Measurements from ENCODE around the gene ZNF385B. TPM values are rescaled to one million over a fixed set of nuclear protein-coding genes. Genes with fewer than 3 reads are reported as not detected.

The ZNF385B gene
- total and polyA plus RNA-seq, 9 of the 15 experiments (the other 6 are each of a cell fraction or from before 2014, with no cell fraction given), result 0.50 TPM; not detected in 8

DNA sequence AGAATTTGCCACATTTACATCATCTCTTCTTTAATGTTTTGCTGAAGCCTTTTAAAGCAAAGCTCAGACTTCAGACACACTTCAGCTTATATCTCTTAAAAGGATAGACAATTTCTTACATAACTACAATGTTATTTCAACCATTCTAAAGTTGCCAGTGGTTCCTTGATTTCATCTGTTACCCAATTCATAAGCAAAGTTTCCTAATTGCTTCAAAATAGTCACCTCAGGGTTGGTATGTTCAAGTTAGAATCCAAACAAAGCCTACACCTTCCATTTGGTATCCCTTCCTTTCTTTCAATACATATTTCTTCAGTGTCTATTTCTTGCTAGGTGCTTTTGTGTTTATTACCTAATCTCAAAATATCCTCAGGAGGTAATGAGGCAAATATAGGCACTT is 60.6 kb downstream of the ZNF385B start:
- ATAC-seq (no peak), DNase-seq (ENCODE audit: extremely low read depth in 1 of 4, low spot score in 3 of 4) (no peak), FAIRE-seq (no peak)
- no peaks in the 10 kb centered on the region for H3K9me3 ChIP-seq (replicated peaks; ENCODE audit: control insufficient read depth, insufficient read depth, low read depth, low read length)
- no peaks in the 10 kb centered on the region for H3K27me3 ChIP-seq (ENCODE audit: control insufficient read depth in 2 of 2, insufficient read depth in 2 of 2, low read length in 2 of 2)
- no peak overlapping the region for H3K4me3 ChIP-seq
- in situ Hi-C loops (cut with MboI) (no loop called here), intact Hi-C loops (cut with micrococcal nuclease) (no loop called here)
- H3K9me1 ChIP-seq (ENCODE audit: control insufficient read depth, insufficient read depth, low read length), result no peaks in the 10 kb centered on the region
- H2AFZ ChIP-seq (ENCODE audit: low read depth, low read length), result no peak overlapping the region
- no TSS peak for BruUV-seq (replicated peaks)
- H4K20me1 ChIP-seq (replicated peaks; ENCODE audit: control insufficient read depth, insufficient read depth, low read length), result no peaks in the 10 kb centered on the region
- no peaks in the 10 kb centered on the region for H3K79me2 ChIP-seq (ENCODE audit: control insufficient read depth, insufficient read depth, low read length)
- H3K4me1 ChIP-seq (replicated peaks in 1 of 2; ENCODE audit: control insufficient read depth in 2 of 2, insufficient read depth in 2 of 2, low read length in 2 of 2), result no peaks in the 10 kb centered on the region; a peak in 1 of 5 replicates
- no peak overlapping the region for H3K4me2 ChIP-seq (ENCODE audit: insufficient read depth, low read length)
- no peak overlapping the region for H3K27ac ChIP-seq (ENCODE audit: extremely low read depth, low read depth, low read length)
- no peak overlapping the region for H3K9ac ChIP-seq (ENCODE audit: insufficient read depth in 1 of 2, low read depth in 2 of 2, low read length in 2 of 2)
- ChIA-PET CTCF (ENCODE audit: low intra/inter-chr PET ratio) (no interaction called here), POLR2A (no interaction called here)
- H3K36me3 ChIP-seq (ENCODE audit: control insufficient read depth, insufficient read depth, low read length), result no peaks in the 10 kb centered on the region
- TF ChIP-seq ADNP (tag; IDR thresholded peaks at IDR 0.05) (no peak), CHCHD3 (CRISPR knock-in tag; IDR thresholded peaks at IDR 0.05) (no peak), XRCC3 (IDR thresholded peaks at IDR 0.05) (no peak), CAMTA2 (CRISPR knock-in tag; conservative IDR thresholded peaks at IDR 0.05) (no peak), GABPB2 (CRISPR knock-in tag; conservative IDR thresholded peaks at IDR 0.05) (no peak), POLR2AphosphoS2 (IDR thresholded peaks at IDR 0.05; ENCODE audit: low read length) (no peak), ZNF253 (CRISPR knock-in tag; conservative IDR thresholded peaks at IDR 0.05) (no peak), ZNF764 (CRISPR knock-in tag; IDR thresholded peaks at IDR 0.05; ENCODE audit: low read depth) (no peak), KDM2B (CRISPR knock-in tag; IDR thresholded peaks at IDR 0.05) (no peak), HDAC8 (tag; IDR thresholded peaks at IDR 0.05) (no peak)
- TF ChIP-seq, protein P1, sequence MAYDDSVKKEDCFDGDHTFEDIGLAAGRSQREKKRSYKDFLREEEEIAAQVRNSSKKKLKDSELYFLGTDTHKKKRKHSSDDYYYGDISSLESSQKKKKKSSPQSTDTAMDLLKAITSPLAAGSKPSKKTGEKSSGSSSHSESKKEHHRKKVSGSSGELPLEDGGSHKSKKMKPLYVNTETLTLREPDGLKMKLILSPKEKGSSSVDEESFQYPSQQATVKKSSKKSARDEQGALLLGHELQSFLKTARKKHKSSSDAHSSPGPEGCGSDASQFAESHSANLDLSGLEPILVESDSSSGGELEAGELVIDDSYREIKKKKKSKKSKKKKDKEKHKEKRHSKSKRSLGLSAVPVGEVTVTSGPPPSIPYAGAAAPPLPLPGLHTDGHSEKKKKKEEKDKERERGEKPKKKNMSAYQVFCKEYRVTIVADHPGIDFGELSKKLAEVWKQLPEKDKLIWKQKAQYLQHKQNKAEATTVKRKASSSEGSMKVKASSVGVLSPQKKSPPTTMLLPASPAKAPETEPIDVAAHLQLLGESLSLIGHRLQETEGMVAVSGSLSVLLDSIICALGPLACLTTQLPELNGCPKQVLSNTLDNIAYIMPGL (CRISPR knock-in tag; IDR thresholded peaks at IDR 0.05), result no peak
- TF ChIP-seq, protein P2, sequence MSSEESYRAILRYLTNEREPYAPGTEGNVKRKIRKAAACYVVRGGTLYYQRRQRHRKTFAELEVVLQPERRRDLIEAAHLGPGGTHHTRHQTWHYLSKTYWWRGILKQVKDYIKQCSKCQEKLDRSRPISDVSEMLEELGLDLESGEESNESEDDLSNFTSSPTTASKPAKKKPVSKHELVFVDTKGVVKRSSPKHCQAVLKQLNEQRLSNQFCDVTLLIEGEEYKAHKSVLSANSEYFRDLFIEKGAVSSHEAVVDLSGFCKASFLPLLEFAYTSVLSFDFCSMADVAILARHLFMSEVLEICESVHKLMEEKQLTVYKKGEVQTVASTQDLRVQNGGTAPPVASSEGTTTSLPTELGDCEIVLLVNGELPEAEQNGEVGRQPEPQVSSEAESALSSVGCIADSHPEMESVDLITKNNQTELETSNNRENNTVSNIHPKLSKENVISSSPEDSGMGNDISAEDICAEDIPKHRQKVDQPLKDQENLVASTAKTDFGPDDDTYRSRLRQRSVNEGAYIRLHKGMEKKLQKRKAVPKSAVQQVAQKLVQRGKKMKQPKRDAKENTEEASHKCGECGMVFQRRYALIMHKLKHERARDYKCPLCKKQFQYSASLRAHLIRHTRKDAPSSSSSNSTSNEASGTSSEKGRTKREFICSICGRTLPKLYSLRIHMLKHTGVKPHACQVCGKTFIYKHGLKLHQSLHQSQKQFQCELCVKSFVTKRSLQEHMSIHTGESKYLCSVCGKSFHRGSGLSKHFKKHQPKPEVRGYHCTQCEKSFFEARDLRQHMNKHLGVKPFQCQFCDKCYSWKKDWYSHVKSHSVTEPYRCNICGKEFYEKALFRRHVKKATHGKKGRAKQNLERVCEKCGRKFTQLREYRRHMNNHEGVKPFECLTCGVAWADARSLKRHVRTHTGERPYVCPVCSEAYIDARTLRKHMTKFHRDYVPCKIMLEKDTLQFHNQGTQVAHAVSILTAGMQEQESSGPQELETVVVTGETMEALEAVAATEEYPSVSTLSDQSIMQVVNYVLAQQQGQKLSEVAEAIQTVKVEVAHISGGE (CRISPR knock-in tag; IDR thresholded peaks at IDR 0.05), result no peak
- TF ChIP-seq, protein P3, sequence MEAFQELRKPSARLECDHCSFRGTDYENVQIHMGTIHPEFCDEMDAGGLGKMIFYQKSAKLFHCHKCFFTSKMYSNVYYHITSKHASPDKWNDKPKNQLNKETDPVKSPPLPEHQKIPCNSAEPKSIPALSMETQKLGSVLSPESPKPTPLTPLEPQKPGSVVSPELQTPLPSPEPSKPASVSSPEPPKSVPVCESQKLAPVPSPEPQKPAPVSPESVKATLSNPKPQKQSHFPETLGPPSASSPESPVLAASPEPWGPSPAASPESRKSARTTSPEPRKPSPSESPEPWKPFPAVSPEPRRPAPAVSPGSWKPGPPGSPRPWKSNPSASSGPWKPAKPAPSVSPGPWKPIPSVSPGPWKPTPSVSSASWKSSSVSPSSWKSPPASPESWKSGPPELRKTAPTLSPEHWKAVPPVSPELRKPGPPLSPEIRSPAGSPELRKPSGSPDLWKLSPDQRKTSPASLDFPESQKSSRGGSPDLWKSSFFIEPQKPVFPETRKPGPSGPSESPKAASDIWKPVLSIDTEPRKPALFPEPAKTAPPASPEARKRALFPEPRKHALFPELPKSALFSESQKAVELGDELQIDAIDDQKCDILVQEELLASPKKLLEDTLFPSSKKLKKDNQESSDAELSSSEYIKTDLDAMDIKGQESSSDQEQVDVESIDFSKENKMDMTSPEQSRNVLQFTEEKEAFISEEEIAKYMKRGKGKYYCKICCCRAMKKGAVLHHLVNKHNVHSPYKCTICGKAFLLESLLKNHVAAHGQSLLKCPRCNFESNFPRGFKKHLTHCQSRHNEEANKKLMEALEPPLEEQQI (IDR thresholded peaks at IDR 0.05), result no peak
- TF ChIP-seq, protein P4, sequence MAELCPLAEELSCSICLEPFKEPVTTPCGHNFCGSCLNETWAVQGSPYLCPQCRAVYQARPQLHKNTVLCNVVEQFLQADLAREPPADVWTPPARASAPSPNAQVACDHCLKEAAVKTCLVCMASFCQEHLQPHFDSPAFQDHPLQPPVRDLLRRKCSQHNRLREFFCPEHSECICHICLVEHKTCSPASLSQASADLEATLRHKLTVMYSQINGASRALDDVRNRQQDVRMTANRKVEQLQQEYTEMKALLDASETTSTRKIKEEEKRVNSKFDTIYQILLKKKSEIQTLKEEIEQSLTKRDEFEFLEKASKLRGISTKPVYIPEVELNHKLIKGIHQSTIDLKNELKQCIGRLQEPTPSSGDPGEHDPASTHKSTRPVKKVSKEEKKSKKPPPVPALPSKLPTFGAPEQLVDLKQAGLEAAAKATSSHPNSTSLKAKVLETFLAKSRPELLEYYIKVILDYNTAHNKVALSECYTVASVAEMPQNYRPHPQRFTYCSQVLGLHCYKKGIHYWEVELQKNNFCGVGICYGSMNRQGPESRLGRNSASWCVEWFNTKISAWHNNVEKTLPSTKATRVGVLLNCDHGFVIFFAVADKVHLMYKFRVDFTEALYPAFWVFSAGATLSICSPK (IDR thresholded peaks at IDR 0.05; ENCODE audit: borderline replicate concordance), result no peak
